PC-3 (cell line): ENCODE data around the gene MAGEF1. TPM values are rescaled to one million over a fixed set of nuclear protein-coding genes. Genes with fewer than 3 reads are reported as not detected.

ENCODE experiments used
- ATAC-seq: fragments of 200-7000 bp; cut with Tn5 transposase; 2 replicates; pipeline ENCODE4 v1.9.1; 2020; ENCODE audit warnings: mild to moderate bottlenecking, moderate library complexity
- BruUV-seq: library from RNA; stranded (reverse); fragments of 400-500 nt; replicated peaks from 2 replicates; lab custom pipeline; 2021; lab: Mats Ljungman, UMichigan
- CTCF ChIA-PET: fragments of 300-600 bp; sonication (Branson Sonifier 250); formaldehyde crosslinking; loops from one replicate; lab custom pipeline; 2022; ENCODE audit warnings: antibody characterized with exemption; lab: Charles Lee
- POLR2A ChIA-PET: fragments of 300-600 bp; sonication (Branson Sonifier 250); formaldehyde crosslinking; loops from one replicate; lab custom pipeline; 2022; ENCODE audit warnings: antibody characterized with exemption; ENCODE audit not compliant: unreplicated experiment; lab: Charles Lee
- DNase-seq: peaks from one replicate; pipeline ENCODE4 v3.0.0-alpha.2; 2015
- H2AFZ ChIP-seq: fragments of 300-600 bp; sonication (generic); 2 replicates; pipeline ENCODE4 v1.6.0; 2016; ENCODE audit warnings: antibody characterized with exemption, low read length
- H3F3A ChIP-seq: fragments of 300-600 bp; sonication (generic); one replicate; pipeline ENCODE4 v1.6.0; 2017; ENCODE audit warnings: antibody characterized with exemption, low read length, control low read depth, mild to moderate bottlenecking; ENCODE audit not compliant: unreplicated experiment
- H3K27ac ChIP-seq: fragments of 300-600 bp; sonication (generic); 2 replicates; pipeline ENCODE4 v1.5.1; 2016; ENCODE audit warnings: mild to moderate bottlenecking, low read length
- H3K27me3 ChIP-seq: fragments of 300-600 bp; sonication (generic); 2 replicates; pipeline ENCODE4 v1.6.1; 2016; ENCODE audit warnings: low read length, mixed read lengths
- H3K36me3 ChIP-seq: fragments of 300-600 bp; sonication (generic); 2 replicates; pipeline ENCODE4 v1.6.1; 2016; ENCODE audit warnings: low read depth, mixed run types, low read length, mixed read lengths
- H3K4me1 ChIP-seq: fragments of 300-600 bp; sonication (generic); 2 replicates; pipeline ENCODE4 v1.5.1; 2016; ENCODE audit warnings: low read length; ENCODE audit not compliant: insufficient read depth
- H3K4me2 ChIP-seq: fragments of 300-600 bp; sonication (generic); 2 replicates; pipeline ENCODE4 v1.6.0; 2016; ENCODE audit warnings: low read length
- H3K4me3 ChIP-seq: fragments of 300-600 bp; sonication (generic); 2 replicates; pipeline ENCODE4 v1.5.1; 2016; ENCODE audit warnings: mild to moderate bottlenecking, low read length, mixed read lengths
- H3K79me2 ChIP-seq: fragments of 300-600 bp; sonication (generic); 2 replicates; pipeline ENCODE4 v1.6.1; 2017; ENCODE audit warnings: low read length, mixed read lengths
- H3K9ac ChIP-seq: fragments of 300-600 bp; sonication (generic); 2 replicates; pipeline ENCODE4 v1.6.0; 2016; ENCODE audit warnings: mild to moderate bottlenecking, low read length
- H3K9me2 ChIP-seq: fragments of 300-600 bp; sonication (generic); replicated peaks from 2 replicates; pipeline ENCODE4 v1.6.1; 2016; ENCODE audit warnings: mixed run types, low read length, mixed read lengths
- H3K9me3 ChIP-seq: fragments of 300-600 bp; sonication (generic); 2 replicates; pipeline ENCODE4 v1.6.1; 2016; ENCODE audit warnings: low read length, mixed read lengths
- H4K20me1 ChIP-seq: fragments of 300-600 bp; sonication (generic); 2 replicates; pipeline ENCODE4 v1.6.1; 2016; ENCODE audit warnings: low read length, mixed read lengths
- CTCF ChIP-seq: fragments of 300-600 bp; sonication (generic); conservative IDR thresholded peaks from 2 replicates; pipeline ENCODE4 v1.5.1; 2017; ENCODE audit warnings: antibody characterized with exemption, low read depth, mild to moderate bottlenecking, low read length
- EZH2 ChIP-seq: fragments of 300-600 bp; sonication (generic); IDR thresholded peaks from one replicate; pipeline ENCODE4 v1.6.1; 2017; ENCODE audit warnings: antibody characterized with exemption, mild to moderate bottlenecking, low read length; ENCODE audit not compliant: unreplicated experiment
- EZH2phosphoT487 ChIP-seq: fragments of 300-600 bp; sonication (generic); IDR thresholded peaks from 2 replicates; pipeline ENCODE4 v1.6.1; 2018; ENCODE audit warnings: mild to moderate bottlenecking, antibody characterized with exemption, low read length, borderline replicate concordance
- intact Hi-C: fragments of 100-400 bp; cut with micrococcal nuclease; formaldehyde crosslinking; loops from 2 replicates; pipeline ENCODE4 v1.9.0; 2023
- total RNA-seq: library from RNA; depleted of rRNA; stranded (reverse); fragments of >200 nt; gene quantifications from 2 replicates; pipeline ENCODE4 v1.2.3, GENCODE V29; 2014

MAGEF1 gene
- total RNA-seq, 1 experiment from 2014 or later = 43.6 TPM

DNA sequence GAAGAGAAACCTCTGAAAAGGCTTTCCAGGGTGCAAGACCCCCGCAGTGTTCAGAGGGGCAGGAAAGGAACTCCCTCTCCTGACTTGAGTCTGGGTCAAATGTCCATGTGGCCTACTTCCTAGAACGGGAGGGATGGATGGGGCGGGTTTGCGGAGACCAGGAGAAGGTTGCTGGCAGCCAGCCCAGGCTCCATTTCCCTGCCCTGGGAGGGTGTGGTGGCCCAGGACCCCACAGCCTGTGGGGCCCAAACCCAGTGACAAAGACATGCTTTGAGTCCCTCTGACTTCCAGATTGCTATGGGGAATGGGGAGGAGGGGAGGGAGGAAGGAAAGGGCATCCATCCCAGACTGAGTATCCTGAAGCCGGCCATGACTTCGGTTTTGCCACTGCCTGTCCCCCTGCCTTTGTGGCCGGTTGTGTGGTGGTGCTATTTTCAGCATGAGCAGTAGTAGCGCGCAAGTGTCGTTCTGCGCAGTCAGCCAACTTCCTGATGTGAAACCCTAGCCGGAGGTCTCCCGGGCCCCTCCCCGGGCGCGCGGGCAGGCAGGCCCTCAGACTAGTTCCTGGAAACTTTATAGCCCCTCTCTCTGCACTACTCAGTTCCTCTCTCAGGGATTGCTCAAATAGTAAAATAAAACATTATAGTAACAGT lies 24.4 kb downstream of the MAGEF1 start:
- no peak overlapping the region for H3K9ac ChIP-seq
- TF ChIP-seq CTCF (no peak), EZH2 (no peak), EZH2phosphoT487 (no peak)
- no peaks in the 10 kb centered on the region for H3K36me3 ChIP-seq
- H3K27me3 ChIP-seq = no peaks in the 10 kb centered on the region
- H3F3A ChIP-seq = no peaks in the 10 kb centered on the region
- no peaks in the 10 kb centered on the region for H4K20me1 ChIP-seq
- ATAC-seq (no peak), DNase-seq (no peak)
- H3K79me2 ChIP-seq = no peaks in the 10 kb centered on the region
- no peak overlapping the region for H2AFZ ChIP-seq
- no peak overlapping the region for H3K4me2 ChIP-seq
- intact Hi-C loops = no loop called here
- no TSS peak for BruUV-seq
- no peak overlapping the region for H3K27ac ChIP-seq
- H3K9me2 ChIP-seq = no peaks in the 10 kb centered on the region
- no peaks in the 10 kb centered on the region for H3K9me3 ChIP-seq
- H3K4me1 ChIP-seq = peaks cover 12% of the 10 kb centered on the region
- ChIA-PET POLR2A (no interaction called here), CTCF (no interaction called here)
- H3K4me3 ChIP-seq = no peak overlapping the region

DNA sequence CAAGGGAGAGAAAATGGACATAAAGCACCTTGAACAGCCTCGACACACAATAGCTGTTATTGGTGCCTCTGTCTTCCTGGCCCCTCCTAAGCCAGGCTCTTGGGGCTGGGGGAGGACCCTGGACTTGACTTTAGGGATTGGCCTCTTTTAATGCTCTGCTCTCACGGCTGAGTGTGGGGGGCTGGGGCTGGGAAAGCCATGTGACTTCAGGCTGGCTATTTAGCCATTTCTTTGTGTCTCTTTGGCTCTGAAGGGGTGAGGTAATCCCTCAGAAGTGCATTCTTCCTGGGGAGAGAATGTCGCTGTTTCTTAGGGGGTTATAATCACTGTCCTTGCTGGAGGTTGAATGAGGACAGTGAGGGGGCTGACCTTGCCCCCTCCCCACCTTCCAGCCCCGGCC lies 26.2 kb downstream of the MAGEF1 start:
- no peak overlapping the region for H3K4me2 ChIP-seq
- H3K9me2 ChIP-seq = no peaks in the 10 kb centered on the region
- H3K4me3 ChIP-seq = no peak overlapping the region
- POLR2A ChIA-PET = no interaction called here
- intact Hi-C loops = no loop called here
- no peak overlapping the region for H3K27ac ChIP-seq
- no peaks in the 10 kb centered on the region for H3K36me3 ChIP-seq
- H3F3A ChIP-seq = no peaks in the 10 kb centered on the region
- H3K79me2 ChIP-seq = no peaks in the 10 kb centered on the region
- no peak overlapping the region for H3K9ac ChIP-seq
- peaks cover 12% of the 10 kb centered on the region for H3K4me1 ChIP-seq
- BruUV-seq = no TSS peak
- no peaks in the 10 kb centered on the region for H3K9me3 ChIP-seq
- CTCF ChIA-PET = no interaction called here
- no peaks in the 10 kb centered on the region for H3K27me3 ChIP-seq
- TF ChIP-seq CTCF (no peak), EZH2phosphoT487 (no peak), EZH2 (no peak)
- no peak for ATAC-seq
- no peak overlapping the region for H2AFZ ChIP-seq
- no peak for DNase-seq
- H4K20me1 ChIP-seq = no peaks in the 10 kb centered on the region

- ChIA-PET CTCF (no interaction called here), POLR2A (no interaction called here)
- no peaks in the 10 kb centered on the region for H3K27me3 ChIP-seq
- no peaks in the 10 kb centered on the region for H3K36me3 ChIP-seq
- no peaks in the 10 kb centered on the region for H3F3A ChIP-seq
- no peak for DNase-seq
- intact Hi-C loops = no loop called here
- no peak for ATAC-seq
- H3K4me1 ChIP-seq = peaks cover 12% of the 10 kb centered on the region
- H3K27ac ChIP-seq = no peak overlapping the region
- no peaks in the 10 kb centered on the region for H3K79me2 ChIP-seq
- no peaks in the 10 kb centered on the region for H3K9me3 ChIP-seq
- no peak for TF ChIP-seq EZH2
- no peak for TF ChIP-seq EZH2phosphoT487
- TF ChIP-seq CTCF = no peak
- no TSS peak for BruUV-seq
- no peaks in the 10 kb centered on the region for H4K20me1 ChIP-seq
- no peak overlapping the region for H3K4me2 ChIP-seq
- H2AFZ ChIP-seq = no peak overlapping the region
- no peak overlapping the region for H3K9ac ChIP-seq
- H3K9me2 ChIP-seq = no peaks in the 10 kb centered on the region
- H3K4me3 ChIP-seq = no peak overlapping the region
Measured at GRCh38 chr3:184685055-184685454, 26.8 kb downstream of the MAGEF1 start.
